ENCODE results near the gene ST6GALNAC3.
"Not testable (repeated sequence)": the region's sequence is repeated elsewhere in the genome, so short reads cannot be mapped to it uniquely, and the experiment has no call there.

The ST6GALNAC3 gene

GRCh38 chr1:76109901-76110560 is 35.5 kb downstream of the ST6GALNAC3 start:
- no peak for DNase-seq

- DNase-seq = no peak
Observed at GRCh38 chr1:76110666-76111065, 36.1 kb downstream of the ST6GALNAC3 start.

- DNase-seq = not testable (repeated sequence)
Observed at GRCh38 chr1:76112321-76112720, 37.8 kb downstream of the ST6GALNAC3 start.

- DNase-seq = no peak
Observed at GRCh38 chr1:76113446-76113845, 38.9 kb downstream of the ST6GALNAC3 start.

- DNase-seq = no peak
Observed at GRCh38 chr1:76115171-76115570, 40.6 kb downstream of the ST6GALNAC3 start.

DNA sequence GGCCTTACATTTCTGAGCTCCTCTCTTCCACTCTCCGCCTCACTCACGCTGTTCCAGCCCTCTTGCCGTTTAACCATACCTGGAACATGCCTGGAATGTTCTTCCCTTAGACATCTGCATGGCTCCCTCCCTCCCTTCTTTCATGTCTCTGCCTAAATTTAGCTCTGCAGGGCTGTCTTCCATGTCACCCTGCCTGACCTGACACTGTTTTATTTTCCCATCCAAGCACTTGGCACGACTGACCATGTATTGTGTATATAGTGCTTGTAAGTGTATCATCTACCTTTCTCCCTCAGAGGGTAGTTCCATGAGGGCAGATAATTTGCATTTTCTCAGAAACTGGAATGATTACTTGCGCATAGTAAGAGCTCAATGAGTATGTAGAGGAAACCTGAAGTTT is 47.3 kb downstream of the ST6GALNAC3 start:
- DNase-seq = no peak

- no peak for DNase-seq
Observed at GRCh38 chr1:76122271-76122670, 47.7 kb downstream of the ST6GALNAC3 start.

DNA sequence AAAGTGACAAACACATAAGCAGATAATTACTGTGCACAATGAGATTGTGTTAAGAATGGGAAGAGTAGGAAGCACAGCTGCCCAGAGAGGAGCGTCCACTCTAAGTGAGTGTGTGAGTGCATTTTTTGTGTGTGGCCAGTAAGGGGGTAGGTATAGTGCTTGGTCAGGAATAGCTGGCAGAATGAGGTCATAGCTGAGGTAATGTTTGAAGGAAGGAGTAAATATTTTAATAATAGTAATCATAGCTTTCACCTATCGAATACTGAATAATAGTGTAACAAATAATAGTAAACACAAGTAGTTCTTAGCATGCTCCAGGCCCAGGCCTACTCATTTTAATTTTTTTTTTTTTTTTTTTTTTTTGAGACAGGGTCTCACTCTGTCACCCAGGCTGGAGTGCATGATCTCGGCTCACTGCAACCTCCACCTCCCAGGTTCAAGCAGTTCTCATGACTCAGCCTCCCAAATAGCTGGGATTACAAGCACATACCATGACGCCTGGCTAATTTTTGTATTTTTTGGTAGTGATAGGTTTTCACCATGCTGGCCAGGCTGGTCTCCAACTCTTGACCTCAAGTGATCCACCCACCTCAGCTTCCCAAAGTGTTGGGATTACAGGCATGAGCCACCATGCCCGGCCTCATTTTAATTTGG is 49.0 kb downstream of the ST6GALNAC3 start:
- not testable (repeated sequence) for DNase-seq

DNA sequence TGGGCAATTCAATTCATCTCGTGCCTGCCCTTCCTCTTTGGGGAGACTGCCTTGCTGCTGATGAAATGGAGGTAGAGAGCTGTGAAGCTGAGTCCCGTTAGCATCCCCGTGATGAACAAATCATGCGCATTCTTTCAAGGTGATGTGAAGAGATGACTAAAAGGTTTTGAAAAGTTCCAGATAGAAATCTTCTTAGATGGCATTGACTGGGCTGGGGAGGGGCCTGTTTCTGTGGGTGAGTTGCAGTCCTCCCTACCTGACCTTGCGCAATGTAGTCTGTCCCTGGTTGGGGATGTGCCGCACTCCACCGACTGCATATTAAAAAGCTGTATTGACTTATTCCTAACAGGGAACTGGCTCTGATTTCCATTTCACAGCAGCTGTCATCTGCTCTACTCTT is 49.6 kb downstream of the ST6GALNAC3 start:
- DNase-seq = no peak

GRCh38 chr1:76125473-76126219 is 51.1 kb downstream of the ST6GALNAC3 start:
- DNase-seq = no peak

- no peak for DNase-seq
Observed at GRCh38 chr1:76128096-76128495, 53.5 kb downstream of the ST6GALNAC3 start.

DNA sequence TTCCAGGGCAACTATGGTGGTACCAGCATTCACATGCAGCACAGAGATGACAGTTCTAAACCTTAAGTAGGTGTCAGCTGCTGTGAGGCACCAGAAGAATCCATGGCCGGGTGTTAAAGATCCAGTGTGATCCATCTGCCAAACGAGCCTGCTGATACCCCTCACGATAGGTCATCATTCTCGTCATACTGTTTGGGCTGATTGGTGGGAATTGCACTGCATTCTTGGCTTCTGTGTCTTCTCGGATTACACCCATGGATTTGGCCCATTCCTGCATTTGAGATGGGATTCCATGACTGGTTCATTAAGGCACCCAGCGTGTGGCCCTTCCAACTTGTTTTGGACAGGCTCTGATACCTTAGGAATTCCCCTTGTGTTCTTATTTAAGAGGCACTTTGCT is 55.2 kb downstream of the ST6GALNAC3 start:
- DNase-seq = no peak

- DNase-seq = no peak
Observed at GRCh38 chr1:76130992-76131391, 56.4 kb downstream of the ST6GALNAC3 start.

- DNase-seq = no peak
Observed at GRCh38 chr1:76133977-76134376, 59.4 kb downstream of the ST6GALNAC3 start.

GRCh38 chr1:76135835-76136234 is 61.3 kb downstream of the ST6GALNAC3 start:
- DNase-seq = no peak

- DNase-seq = no peak
Observed at GRCh38 chr1:76136894-76137293, 62.3 kb downstream of the ST6GALNAC3 start.

DNA sequence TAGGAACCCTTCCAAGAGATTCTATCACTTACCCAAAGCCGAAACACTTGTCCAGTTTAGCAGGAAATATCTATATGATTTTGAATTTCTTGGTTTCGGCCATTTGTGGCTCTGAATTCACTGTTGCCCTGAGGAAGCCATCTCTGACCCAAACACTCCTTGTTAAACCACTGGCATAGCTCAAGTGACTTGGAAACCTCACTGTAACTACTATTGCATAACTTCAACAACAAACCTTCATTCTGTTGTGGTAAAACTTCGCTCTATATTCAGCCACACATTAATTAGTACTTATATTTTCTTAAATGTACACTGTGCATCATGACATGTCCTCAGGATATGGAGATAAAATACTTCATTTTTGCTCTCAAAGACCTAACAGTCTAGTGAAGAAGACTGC is 63.2 kb downstream of the ST6GALNAC3 start:
- DNase-seq = no peak

DNA sequence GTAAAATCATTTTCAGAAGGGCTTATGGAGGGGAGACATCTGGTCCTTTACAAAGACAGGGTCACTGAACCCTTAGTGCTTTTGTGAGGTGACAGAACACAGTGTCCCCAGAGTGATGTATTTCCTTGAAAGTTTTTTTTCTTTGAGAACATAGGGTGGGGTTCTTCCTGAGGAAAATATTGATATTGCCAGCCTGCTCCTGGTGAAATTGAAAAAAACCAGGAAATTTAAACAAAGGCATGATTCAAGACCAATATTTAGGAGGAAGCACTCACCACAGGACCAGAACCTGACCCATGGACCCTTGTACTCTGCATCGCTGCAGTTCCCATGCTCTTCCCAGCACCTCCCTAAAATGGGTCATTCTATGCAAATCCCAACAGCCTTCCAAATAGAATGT is 63.7 kb downstream of the ST6GALNAC3 start:
- DNase-seq = no peak

DNA sequence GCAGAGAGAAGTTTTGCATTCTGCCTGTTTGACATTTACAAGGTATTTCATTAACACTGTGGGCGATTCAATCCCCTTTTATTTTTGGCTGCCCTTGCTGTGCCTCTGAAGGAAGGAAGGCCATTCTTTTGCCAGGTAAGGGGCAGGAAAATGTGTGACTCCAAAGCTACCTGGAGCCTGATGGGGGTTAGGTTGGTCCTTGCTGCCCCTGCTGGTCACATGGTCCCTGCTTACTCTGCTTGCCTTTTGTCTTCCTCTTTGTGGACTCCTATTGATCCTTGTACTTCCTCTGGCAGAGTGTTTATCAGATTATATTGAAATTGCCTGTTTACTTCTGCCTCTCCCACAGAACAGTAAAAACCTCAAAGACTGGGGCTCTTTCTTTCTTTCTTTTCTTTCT is 65.7 kb downstream of the ST6GALNAC3 start:
- DNase-seq = no peak

DNA sequence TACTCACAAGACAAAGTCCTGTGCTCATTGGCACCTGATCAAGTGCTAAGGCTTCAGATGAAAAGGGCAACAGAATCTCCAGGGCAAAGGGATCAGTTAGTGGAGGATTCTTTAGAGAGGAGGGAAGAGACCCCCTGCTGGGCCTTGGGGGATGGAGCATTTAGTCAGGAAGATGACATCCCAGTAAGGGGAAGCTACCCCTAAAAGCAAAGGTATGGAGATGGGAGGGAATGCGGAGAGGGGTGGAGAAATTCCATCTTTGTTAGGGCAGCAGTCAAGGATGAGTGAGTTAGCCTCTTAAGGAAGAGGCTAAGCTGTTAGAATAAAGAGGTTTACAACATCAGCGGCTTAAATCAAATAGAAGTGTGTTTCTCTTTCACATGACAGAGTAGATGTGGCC is 67.4 kb downstream of the ST6GALNAC3 start:
- DNase-seq = no peak

DNA sequence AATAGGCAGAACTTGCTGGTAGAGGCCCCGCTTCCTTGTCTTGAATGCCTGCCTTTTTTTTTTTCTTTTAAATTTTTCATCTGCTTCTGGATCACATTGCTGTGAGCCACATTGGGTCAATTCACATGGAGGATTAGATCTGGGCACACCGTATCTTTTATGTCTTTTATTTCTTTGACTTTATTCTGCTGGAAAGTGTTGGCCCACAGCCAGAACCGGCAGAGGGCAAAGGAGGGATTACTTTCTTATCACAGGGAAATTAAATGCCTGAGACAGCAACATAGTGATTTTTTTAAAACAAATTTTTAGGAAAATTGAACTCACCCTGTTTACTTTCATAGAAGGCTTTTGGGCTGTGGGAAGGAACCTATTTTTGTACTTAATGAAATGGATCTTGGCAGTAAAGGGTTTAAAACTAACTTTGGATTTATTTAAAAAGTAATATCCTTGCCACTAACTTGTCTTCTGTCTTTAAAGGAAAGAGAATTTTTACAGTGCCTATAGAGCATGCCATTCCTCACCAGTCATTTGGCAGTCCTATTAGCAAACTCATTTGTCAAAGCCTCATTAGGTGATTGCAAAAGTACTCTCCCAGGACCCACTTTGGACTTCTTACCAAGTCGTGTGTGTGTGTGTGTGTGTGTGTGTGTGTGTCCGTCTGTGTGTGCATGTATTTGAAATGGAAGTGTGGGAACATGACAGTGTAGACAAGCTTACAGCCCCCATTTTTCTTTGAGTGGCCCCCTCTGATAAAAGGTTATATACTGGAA is 68.4 kb downstream of the ST6GALNAC3 start:
- no peak for DNase-seq

DNA sequence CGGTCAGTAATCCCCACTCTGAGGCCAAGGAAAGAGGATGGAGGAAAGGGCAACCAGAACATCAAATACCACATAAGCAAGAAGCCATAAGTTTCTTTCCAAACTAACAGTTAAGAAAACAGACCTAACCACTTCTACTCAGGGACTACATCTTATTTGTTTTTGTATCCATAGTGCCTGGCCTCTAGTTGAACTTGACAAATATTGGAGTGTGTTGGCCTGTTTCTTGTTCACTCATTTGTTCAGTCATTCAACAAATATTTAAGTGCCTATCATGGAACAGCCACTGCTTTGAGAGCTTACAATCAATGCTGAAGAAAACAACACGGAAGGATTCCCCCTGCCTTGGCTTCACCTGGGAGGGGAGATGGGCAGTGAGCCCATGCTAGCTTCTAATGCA is 69.7 kb downstream of the ST6GALNAC3 start:
- no peak for DNase-seq

GRCh38 chr1:76145332-76145731 is 70.8 kb downstream of the ST6GALNAC3 start:
- DNase-seq = no peak

All from CD4-positive, alpha-beta T cell treated with Interleukin-1 beta for 1 hour (primary cell).